DND-41 (cell line): Measurements from ENCODE around the gene RYR2.

Source experiments
- ATAC-seq: fragments of 200-7000 bp; cut with Tn5 transposase; 3 replicates; pipeline ENCODE4 v1.9.1; 2021; ENCODE audit warnings: low read depth; ENCODE audit not compliant: insufficient read depth
- DNase-seq: peaks from one replicate; pipeline ENCODE4 v3.0.0-alpha.2; 2020
- H2AFZ ChIP-seq: 2 replicates; pipeline ENCODE4 v1.6.0; 2012; ENCODE audit warnings: low read depth, low read length
- H3K27ac ChIP-seq: 2 replicates; pipeline ENCODE4 v1.5.1; 2012; ENCODE audit warnings: low read length, inconsistent platforms
- H3K27me3 ChIP-seq: fragments of 200-600 bp; sonication (generic); 2 replicates; pipeline ENCODE4 v1.6.0; 2012; ENCODE audit warnings: low read length, mild to moderate bottlenecking, inconsistent platforms; ENCODE audit not compliant: insufficient read depth, poor library complexity
- H3K36me3 ChIP-seq: 2 replicates; pipeline ENCODE4 v1.5.1; 2012; ENCODE audit warnings: low read length, inconsistent platforms; ENCODE audit not compliant: insufficient read depth
- H3K4me1 ChIP-seq: 2 replicates; pipeline ENCODE4 v1.5.1; 2012; ENCODE audit warnings: mild to moderate bottlenecking, low read length; ENCODE audit not compliant: insufficient read depth
- H3K4me2 ChIP-seq: 2 replicates; pipeline ENCODE4 v1.6.0; 2012; ENCODE audit warnings: mild to moderate bottlenecking, moderate library complexity, low read length, inconsistent platforms; ENCODE audit not compliant: insufficient read depth
- H3K4me3 ChIP-seq, 2 experiments: fragments of 200-600 bp in 1 of 2; shearing (Covaris generic) in 1 of 2; 2 replicates each; pipeline ENCODE4 v1.5.1; 2012 to 2016; ENCODE audit warnings: inconsistent platforms in 2 of 2, low read length in 2 of 2, mild to moderate bottlenecking in 2 of 2, low read depth in 1 of 2, moderate library complexity in 1 of 2
- H3K79me2 ChIP-seq: 2 replicates; pipeline ENCODE4 v1.6.0; 2012; ENCODE audit warnings: low read length, inconsistent platforms; ENCODE audit not compliant: insufficient read depth
- H3K9ac ChIP-seq: 2 replicates; pipeline ENCODE4 v1.6.0; 2012; ENCODE audit warnings: low read depth, mild to moderate bottlenecking, inconsistent platforms, low read length, moderate library complexity
- H3K9me3 ChIP-seq: 2 replicates; pipeline ENCODE4 v1.5.1; 2012; ENCODE audit warnings: low read length, moderate library complexity, mild to moderate bottlenecking, inconsistent platforms; ENCODE audit not compliant: insufficient read depth, severe bottlenecking
- H4K20me1 ChIP-seq: 2 replicates; pipeline ENCODE4 v1.6.0; 2012; ENCODE audit warnings: low read length; ENCODE audit not compliant: insufficient read depth
- CTCF ChIP-seq: IDR thresholded peaks from 2 replicates; pipeline ENCODE4 v1.5.1; 2012; ENCODE audit warnings: borderline replicate concordance, low read length, moderate library complexity, mild to moderate bottlenecking; ENCODE audit not compliant: poor library complexity, severe bottlenecking; ENCODE audit errors: extremely low read depth
- EZH2 ChIP-seq: IDR thresholded peaks from 3 replicates; pipeline ENCODE4 v1.6.1; 2012; ENCODE audit warnings: borderline replicate concordance, low read depth, mild to moderate bottlenecking, moderate library complexity, low read length, inconsistent platforms; ENCODE audit not compliant: severe bottlenecking

RYR2 gene

GRCh38 chr1:237166086-237166485, 124.1 kb downstream of the RYR2 start:
- no peaks in the 10 kb centered on the region for H3K4me1 ChIP-seq
- H2AFZ ChIP-seq, result no peak overlapping the region
- H3K27ac ChIP-seq, result no peak overlapping the region
- ATAC-seq (no peak), DNase-seq (no peak)
- H3K9me3 ChIP-seq, result no peaks in the 10 kb centered on the region
- H3K4me2 ChIP-seq, result no peak overlapping the region
- H3K36me3 ChIP-seq, result no peaks in the 10 kb centered on the region
- TF ChIP-seq CTCF, result no peak
- no peak for TF ChIP-seq EZH2
- H3K27me3 ChIP-seq, result peaks cover 4% of the 10 kb centered on the region
- no peaks in the 10 kb centered on the region for H3K79me2 ChIP-seq
- H3K9ac ChIP-seq, result no peak overlapping the region
- H3K4me3 ChIP-seq, result no peak overlapping the region
- H4K20me1 ChIP-seq, result no peaks in the 10 kb centered on the region

- TF ChIP-seq CTCF (no peak), EZH2 (no peak)
- Histone ChIP-seq H3K4me3 (no peak overlapping the region), H3K9ac (no peak overlapping the region), H3K27me3 (peaks cover 4% of the 10 kb centered on the region), H3K4me1 (no peaks in the 10 kb centered on the region), H3K9me3 (no peaks in the 10 kb centered on the region), H3K36me3 (no peaks in the 10 kb centered on the region), H3K79me2 (no peaks in the 10 kb centered on the region), H2AFZ (no peak overlapping the region), H3K27ac (no peak overlapping the region), H4K20me1 (no peaks in the 10 kb centered on the region), H3K4me2 (no peak overlapping the region)
- ATAC-seq (no peak), DNase-seq (no peak)
Measured at GRCh38 chr1:237166593-237167101, 124.7 kb downstream of the RYR2 start.

- Histone ChIP-seq H3K4me3 (no peak overlapping the region), H3K4me1 (no peaks in the 10 kb centered on the region), H3K27ac (no peak overlapping the region), H2AFZ (no peak overlapping the region), H4K20me1 (no peaks in the 10 kb centered on the region), H3K9me3 (no peaks in the 10 kb centered on the region), H3K79me2 (no peaks in the 10 kb centered on the region), H3K27me3 (peaks cover 4% of the 10 kb centered on the region), H3K36me3 (no peaks in the 10 kb centered on the region), H3K4me2 (no peak overlapping the region), H3K9ac (no peak overlapping the region)
- DNase-seq (no peak), ATAC-seq (no peak)
- TF ChIP-seq CTCF (no peak), EZH2 (no peak)
Measured at GRCh38 chr1:237170149-237170548, 128.2 kb downstream of the RYR2 start.
